ENCODE measurements around the gene AJM1.
"Not testable (repeated sequence)": the region's sequence is repeated elsewhere in the genome, so short reads cannot be mapped to it uniquely, and the experiment has no call there.

Gene AJM1

DNA sequence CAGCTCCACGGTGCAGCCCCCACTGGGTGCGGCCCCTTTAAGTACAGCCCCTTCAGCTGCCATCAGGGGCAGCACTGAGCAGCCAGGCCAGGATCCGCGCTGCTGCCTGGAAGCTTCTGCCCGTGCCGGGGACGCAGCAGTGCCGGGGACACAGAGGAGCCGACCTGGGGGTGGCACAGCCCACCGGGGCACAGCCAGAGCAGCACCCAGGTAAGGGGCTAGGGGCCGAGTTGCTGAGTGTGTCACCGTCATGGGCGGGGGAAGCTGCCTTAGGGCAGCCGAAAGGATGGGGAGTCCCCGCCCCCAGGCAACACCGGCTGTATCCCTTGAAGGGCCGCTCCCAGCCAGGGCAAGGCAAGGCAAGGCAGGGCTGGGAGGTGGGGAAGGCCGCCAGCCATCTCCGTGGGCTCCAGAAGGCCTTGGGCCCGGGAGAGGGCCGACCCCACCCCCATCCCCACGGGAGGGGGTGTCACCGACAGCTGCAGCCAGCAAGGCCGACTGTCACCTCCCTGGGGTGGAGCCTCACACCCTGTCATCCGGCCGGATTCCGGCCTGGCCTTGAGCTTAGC is at the start of gene AJM1:
Gene AJM1, plus strand, starts transcription at position 99 of the 569 bp plus-strand sequence. CDS start 1,937 bp downstream, outside the sequence.
- DNase-seq, result not testable (repeated sequence)

DNA sequence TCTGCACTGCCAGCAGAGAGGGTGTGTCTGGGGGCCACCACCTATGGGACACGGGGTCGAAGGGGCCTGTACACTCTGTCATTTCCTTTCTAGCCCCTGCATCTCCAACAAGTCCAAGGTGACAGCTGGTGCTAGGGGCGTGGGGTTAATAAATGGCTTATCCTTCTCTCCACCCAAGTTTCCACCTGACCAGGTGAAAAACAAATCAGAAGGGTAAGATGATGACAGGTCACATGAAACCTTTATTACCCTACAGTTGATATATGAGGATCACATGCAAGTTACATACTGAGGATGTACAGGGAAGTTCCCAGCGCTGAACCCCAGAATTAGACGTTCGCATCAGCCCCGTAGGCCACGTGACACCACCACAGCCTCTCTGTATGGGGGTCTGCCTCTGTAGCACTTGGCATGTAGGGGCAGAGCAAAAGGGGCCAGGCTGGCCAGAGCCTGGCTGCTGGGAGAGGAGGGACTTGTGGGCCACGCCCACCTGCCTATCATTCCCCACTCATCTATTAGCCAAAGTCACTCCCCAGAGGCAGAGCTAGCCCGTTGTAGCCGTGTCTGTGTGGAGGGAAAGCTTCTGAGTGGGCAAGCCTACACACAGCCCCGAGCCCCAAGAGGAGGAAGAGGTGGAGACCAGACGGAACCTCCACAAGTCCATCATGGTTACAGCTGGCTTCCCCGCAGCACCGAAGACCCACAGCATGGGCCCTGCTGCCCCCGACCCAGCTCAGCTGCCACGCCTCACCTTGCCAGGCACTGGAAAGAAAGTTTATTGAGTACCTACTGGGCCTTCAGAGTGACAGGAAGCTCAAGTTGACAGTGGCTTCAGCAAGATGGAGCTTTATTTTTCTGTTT is 49.0 kb upstream of the AJM1 start:
- no peak for DNase-seq

DNA sequence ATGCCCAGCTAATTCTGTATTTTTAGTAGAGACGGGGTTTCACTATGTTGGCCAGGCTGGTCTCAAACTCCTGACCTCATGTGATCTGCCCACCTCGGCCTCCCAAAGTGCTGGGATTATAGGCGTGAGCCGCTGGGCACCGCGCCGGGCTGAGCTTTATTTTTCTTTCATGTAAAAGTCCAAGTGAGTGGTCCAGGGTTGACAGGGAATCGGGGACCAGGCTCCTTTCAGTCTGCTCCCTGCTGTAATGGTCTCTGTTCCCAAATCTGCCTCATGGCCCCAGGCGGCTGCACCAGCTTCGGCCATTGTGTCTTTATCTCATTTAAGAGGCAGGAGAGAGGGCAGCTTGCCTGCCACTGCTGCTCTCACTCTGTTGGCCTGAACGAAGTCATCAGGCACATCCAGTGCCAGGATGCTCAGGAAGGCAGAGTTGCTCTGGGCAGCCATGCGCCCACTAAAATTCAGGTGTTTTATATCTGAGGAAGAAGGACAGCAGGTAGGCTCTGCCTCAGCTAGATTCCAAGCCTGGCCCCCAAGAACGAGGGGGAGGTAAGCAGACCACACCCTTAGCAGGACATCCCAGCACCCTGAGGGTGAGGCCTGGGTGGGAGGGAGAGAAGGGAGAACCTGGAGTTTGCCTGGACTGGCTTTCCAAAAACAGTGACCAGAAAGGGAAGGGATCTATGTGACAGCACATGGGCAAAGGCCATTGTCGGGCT is 47.8 kb upstream of the AJM1 start:
- DNase-seq, result no peak

DNA sequence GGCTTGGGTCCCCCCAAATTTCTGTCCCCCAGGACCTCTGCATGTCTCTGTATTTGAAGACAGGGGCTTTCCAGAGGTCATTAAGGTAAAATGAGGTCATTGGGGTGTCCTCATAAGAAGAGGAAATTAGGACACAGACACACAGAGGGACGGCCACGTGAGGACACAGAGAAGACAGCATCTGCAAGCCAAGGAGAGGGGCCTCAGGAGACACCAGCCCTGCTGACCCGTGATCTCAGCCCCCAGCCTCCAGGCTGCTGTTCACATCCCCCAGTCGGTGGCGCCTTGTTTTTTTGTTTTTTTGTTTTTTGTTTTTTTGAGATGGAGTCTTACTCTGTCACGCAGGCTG is 47.3 kb upstream of the AJM1 start:
- DNase-seq, result no peak

DNA sequence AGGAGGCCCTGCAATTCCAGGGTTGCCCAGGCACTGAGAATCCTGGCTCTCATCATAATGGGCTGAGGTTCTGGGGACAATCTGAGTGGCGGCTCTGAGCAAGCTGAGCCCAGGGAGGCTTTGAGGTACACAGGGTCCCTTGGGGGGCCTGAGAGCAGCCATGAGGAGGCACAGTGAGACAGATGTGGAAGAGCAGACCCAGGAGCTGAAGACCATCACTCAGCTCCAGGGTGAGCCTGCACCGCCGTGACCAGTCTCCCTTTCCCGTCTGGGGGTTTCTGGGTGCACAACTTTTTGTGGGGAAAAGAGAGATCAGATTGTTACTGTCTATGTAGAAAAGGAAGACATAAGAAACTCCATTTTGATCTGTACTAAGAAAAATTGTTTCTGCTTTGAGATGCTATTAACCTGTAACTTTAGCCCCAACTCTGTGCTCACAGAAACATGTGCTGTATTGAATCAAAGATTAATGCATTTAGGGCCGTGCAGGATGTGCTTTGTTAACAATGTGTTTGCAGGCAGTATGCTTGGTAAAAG is 46.0 kb upstream of the AJM1 start, which contains the start of gene CCDC183:
Gene CCDC183, plus strand, starts transcription at position 101 of the 537 bp plus-strand sequence. Its CDS starts 60 bp downstream, at position 161.
- no peak for DNase-seq

DNA sequence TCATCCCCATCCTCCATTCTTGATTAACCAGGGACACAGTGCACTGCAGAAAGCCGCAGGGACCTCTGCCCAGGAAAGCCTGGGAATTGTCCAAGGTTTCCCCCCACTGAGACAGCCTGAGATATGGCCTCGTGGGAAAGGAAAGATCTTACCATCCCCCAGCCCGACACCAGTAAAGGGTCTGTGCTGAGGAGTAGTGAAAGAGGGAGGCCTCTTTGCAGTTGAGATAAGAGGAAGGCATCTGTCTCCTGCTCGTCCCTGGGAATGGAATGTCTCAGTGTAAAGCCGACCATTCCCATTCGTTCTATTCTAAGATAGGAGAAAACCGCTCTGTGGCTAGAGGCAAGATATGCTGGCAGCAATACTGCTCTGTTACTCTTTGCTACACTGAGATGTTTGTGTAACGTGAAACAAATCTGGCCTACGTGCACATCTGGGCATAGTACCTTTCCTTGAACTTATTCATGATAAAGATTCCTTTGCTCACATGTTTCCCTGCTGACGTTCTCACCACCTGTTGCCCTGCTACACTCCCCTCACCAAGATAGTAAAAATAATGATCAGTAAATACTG is 45.4 kb upstream of the AJM1 start:
- not testable (repeated sequence) for DNase-seq

DNA sequence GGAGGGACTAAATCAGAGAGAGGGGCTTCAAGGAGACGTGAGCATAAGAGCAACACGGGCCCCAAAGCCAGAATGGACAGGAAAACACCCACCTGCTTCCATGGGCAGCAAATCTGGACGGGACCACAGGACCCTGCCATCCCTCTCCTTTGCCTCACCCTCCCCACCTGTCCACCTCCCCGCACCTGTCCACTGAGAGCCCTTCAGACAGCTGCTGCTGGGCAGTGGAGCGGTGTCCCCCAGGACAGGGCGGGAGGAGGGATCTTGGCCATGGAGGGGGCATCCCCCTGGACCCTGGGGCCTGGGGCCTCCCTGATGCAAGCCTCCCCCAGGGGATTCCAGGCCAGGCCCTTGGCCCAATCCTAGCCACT is 43.6 kb upstream of the AJM1 start:
- no peak for DNase-seq

DNA sequence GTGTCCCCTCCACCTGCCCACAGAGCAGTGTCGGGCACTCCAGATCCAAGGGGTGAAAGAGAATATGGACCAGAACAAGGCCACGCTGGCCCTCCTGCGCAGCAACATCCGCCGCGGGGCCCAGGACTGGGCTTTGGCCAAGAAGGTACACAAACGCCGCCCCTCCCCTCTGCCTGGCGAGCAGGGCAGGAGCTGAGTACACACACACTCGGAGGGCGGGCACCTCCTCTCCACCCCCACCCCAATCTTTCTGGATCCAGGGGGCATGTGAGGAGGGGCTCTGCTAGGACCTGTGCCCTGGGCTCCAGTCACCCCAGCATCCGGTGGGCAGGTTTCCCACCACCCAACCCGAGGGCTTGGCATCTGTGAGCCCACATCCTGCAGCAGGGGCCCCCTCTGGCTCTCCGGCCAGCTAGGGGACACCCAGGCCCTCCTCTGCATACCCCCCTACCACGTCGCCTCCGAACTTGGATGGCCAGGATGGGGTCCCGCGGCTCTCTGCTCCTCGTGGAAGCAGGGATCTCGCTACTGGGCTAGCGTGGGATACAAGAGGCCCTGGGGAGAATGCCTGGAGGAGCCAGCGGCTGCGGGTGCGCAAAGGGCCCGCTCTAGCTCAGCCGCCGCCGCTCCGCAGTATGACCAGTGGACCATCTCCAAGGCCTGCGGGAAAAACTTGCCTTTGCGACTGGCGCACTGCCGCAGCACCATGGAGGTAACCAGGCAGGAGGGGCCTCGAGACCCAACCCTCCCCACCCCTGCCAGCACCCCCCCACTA is 43.0 kb upstream of the AJM1 start:
- DNase-seq, result no peak

DNA sequence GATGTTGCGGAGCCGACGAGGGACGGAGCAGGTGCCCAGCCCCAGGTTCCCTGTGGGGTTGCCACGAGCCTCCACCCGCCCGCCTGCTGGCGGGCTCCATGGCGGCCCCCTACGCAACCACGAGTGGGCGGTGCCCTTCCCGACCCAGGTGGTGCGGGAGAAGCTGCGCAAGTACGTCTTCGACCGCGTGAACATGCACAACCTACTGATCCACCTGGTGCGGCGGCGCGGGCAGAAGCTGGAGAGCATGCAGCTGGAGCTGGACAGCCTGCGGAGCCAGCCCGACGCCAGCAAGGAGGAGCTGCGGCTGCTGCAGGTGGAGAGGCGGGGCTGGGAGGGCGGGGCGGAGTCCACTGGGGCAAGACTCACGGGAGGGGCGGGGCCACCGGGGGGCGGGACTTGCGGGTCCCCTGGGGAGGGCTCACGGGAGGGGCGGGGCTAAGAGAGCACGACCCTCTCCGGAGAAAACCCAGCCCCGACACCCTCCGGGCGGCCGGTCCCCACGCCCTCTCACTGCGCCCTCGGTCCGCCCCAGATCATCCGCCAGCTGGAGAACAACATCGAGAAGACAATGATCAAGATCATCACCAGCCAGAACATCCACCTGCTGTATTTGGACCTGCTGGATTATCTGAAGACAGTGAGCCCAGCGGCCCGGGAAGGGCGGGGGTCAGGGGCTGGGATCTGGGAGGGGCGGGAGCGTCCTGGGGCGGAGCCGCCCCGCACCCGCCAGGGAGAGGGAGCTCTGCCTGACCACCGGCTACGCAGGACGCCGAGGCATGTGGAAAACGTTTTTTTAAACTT is 42.2 kb upstream of the AJM1 start:
- DNase-seq, result peak; percentile 88

DNA sequence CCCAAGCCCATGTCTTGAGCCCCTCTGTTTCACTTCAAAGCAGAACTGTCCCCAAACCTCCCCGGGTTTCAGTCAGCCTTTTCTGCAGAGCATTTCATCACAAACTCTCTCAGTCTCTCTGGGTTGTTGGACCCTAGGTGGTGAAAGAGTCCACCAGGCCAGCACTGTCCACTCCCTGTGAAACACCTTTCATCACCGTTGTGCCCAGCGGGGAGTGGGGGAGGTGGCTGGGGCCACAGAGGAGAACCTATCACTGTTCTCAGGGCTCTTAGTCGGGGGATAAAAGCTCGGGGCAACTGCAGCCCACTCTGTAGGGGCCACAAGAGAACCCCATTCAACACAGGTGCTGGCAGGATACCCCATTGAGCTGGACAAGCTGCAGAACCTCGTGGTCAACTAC is 40.0 kb upstream of the AJM1 start:
- no peak for DNase-seq

DNA sequence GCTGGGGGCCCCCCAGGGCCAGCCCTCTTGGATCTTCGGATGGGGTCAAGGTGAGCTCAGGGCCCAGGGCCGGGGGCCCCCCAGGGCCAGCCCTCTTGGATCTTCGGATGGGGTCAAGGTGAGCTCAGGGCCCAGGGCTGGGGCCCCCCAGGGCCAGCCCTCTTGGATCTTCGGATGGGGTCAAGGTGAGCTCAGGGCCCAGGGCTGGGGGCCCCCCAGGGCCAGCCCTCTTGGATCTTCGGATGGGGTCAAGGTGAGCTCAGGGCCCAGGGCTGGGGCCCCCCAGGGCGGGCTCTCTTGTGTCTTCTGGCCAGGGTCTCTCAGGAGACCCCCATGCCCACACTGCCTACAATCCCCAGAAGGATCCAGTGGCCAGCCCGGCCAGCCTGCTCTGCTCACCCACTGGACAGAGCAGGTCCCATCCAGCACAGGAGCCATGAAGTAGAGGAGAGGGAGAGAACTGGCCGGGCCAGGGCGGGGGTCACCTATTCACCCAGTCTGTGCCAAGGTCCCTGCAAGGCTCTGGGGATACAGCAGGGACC is 39.2 kb upstream of the AJM1 start:
- not testable (repeated sequence) for DNase-seq

DNA sequence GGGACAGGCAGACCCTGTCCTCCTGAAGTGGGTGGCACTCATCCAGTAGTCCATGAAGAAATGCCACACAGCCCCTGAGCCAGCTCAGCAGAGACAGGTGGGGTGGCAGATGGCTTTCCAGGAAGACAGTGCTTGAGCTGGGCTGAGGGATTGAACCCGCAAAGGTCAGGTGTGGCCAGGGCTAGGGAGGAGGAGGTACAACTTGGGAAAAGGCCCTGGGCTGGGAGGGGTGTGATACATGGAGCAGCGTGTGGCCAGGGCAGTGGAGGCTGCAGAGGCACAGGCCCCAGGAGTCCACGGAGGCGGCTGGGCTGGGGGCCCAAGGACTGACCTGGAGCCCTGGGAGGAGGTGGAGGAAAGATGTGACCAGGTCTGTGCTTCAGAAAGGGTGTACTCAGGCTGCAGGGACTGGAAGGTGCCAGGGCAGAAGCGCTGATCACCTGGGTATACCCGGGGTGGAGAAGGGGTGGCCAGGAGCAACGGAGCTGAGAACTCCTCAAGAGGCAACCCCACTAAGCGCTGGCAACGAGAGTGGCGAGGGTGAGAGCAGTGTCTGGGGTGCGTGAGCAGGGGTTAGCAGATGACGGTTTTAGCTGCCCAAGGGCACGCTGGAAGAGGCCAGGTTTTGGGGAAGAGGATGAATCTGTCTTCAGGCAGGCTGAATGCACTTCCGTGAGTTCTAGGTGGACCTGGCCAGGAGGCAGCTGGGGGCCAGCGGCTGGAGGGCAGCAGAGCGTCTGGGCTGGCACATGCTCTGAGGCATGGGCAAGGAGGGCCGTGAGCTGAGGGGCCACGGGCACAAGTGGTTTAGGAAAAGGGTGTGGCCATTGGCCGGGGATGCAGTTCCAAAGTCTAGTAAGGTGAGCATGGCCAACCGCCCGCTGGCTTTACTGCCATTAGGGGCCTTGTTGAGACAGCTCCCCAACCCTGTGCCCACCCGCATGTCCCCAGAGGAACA is 38.4 kb upstream of the AJM1 start:
- no peak for DNase-seq

DNA sequence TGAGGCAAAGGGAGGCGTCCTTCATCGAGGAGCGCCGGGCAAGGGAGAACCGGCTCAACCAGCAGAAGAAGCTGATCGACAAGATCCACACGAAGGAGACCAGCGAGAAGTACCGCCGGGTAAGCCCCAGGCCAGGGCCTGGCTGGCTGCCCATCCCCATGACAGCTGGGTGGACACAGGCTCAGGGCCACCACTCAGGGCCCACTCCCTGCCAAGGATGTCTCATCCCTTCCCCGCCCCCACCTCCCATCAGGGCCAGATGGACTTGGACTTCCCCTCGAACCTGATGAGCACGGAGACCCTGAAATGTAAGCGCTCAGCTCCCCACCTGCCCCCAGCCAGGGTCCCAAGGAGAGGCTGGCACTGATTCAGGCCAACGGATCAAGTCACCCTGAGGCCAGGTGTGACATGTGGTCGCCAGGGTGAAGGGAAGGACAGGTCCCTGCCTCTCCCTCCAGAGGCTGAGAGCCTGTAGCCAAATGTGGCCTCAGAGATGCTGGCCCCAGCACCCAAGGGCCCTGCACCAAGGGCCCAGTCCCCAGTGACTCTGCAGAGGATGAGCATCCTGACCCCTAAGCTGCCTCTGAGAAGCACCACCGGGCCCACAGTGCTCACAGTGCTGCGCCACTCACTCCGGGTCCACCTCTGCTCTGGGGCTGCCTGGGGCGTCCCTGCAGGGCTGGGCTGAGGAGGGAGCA is 37.6 kb upstream of the AJM1 start:
- DNase-seq, result no peak

DNA sequence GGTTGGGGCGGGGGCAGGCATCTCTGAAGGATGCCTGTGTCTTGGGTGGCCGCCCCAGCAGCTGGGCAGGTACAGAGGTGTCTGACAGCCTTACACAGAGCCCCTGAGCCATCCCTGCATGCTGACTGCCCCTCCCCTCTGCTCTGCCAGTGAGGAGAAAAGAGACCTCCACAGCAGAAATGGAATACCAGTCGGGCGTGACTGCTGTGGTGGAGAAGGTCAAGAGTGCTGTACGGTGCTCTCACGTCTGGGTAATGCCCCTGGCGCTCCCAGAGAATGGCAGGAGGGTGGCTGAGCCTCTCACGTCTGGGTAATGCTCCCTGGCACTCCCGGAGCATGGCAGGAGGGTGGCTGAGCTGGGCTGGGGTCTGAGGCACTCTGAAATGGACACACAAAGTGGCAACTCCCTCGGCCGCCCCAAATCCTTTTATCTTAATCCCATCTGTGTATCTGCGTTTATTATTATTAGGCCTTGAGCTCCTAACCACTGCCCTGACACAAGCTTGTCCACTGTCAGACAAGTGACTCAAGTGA is 37.0 kb upstream of the AJM1 start:
- no peak for DNase-seq

DNA sequence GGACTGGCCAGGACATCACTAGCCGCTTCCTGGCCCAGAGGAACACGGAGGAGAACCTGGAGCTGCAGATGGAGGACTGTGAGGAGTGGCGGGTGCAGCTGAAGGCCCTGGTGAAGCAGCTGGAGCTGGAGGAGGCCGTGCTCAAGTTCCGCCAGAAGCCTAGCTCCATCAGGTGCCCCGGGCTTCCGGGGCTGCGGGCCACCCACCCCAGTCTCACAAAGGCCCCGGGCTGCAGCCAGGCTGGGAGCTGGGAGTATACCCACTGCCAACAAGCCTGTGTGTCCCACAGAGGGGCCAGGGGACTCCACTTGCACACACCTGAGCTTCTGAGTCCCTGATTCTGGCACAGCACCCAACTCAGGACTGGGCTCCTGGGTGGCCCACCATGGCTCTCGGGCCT is 36.2 kb upstream of the AJM1 start:
- no peak for DNase-seq

DNA sequence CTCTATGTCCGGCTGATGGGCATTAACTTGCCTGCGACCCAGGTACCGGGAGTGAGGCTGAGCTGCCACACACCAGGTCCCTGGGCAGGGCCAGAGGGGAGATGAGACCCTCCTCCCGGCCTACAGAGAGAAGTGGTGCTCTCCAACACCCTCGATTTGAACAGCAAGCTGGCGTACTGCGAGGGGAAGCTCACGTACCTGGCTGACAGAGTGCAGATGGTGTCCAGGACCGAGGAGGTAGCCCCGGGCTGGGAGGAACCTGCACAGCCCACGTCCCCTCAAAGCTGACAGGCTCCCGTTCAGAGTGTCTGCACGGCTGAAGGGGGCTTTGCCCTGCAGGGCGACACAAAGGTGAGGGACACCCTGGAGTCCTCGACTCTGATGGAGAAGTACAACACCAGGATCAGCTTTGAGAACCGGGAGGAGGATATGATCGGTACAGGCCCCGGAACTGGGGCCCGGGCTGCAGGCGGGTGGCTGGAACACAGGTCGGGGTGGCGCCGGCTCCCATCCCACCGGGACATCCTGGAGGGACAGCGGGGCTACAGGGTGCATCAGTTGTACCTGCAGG is 35.6 kb upstream of the AJM1 start:
- no peak for DNase-seq

DNA sequence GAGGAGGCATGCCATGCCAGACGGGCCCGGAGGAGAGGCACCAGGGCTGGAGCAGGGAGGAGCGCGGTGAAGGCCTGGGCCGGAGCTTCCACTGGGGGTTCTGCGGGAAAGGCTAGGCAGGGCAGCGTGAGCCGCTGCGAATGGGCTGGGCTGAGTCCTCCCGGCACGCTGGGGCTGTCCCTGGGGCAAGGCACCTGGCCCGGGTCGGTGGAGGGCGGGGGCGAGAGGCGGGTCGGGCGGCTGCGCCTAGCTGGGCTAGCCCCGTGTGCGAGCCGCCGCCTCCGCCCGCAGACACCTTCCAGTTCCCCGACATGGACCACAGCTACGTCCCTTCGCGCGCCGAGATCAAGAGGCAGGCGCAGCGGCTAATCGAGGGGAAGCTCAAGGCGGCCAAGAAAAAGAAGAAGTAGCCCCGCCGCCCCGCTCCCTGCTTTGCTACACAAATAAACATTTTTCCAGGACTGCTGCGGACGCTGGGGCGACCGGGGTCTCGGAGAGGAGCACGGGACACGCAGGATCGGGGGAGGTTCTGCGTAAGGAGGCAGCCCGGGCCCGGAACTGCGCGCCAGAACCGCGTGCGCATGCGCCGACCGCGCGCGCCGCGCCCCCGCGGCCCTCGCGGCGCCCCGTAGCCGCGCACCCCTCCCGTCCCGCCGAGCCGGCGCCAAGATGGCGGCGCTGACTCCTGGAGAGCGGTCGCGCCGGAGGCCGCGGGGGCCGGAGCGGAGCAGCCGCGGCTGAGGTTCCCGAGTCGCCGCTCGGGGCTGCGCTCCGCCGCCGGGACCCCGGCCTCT is 34.8 kb upstream of the AJM1 start, which contains the start of gene RABL6:
Gene RABL6, plus strand, starts transcription at position 668 of the 794 bp plus-strand sequence. CDS start 249 bp downstream, outside the sequence.
- DNase-seq, result peak; percentile 73

All from NCI-H2107 (cell line).